Measurements from ENCODE around the gene INPP5A.
"Not testable (repeated sequence)": the region's sequence is repeated elsewhere in the genome, so short reads cannot be mapped to it uniquely, and the experiment has no call there.

Gene INPP5A

GRCh38 chr10:132565516-132566209 lies 28.1 kb downstream of the INPP5A start:
- DNase-seq = no peak

- DNase-seq = no peak
These were observed 29.3 kb downstream of the INPP5A start for GRCh38 chr10:132566892-132567291.

GRCh38 chr10:132570265-132570664 lies 32.7 kb downstream of the INPP5A start:
- DNase-seq = no peak

GRCh38 chr10:132570771-132571649 lies 33.4 kb downstream of the INPP5A start:
- no peak for DNase-seq

GRCh38 chr10:132571650-132572544 lies 34.3 kb downstream of the INPP5A start:
- peak; percentile 91 for DNase-seq

GRCh38 chr10:132572545-132572937 lies 35.0 kb downstream of the INPP5A start:
- DNase-seq = peak; percentile 35

GRCh38 chr10:132572946-132573345 lies 35.4 kb downstream of the INPP5A start:
- not testable (repeated sequence) for DNase-seq

- no peak for DNase-seq
These were observed 36.7 kb downstream of the INPP5A start for GRCh38 chr10:132574288-132574687.

GRCh38 chr10:132574783-132575319 lies 37.3 kb downstream of the INPP5A start:
- peak; percentile 60 for DNase-seq

GRCh38 chr10:132575320-132576201 lies 38.0 kb downstream of the INPP5A start:
- DNase-seq = peak; percentile 85

GRCh38 chr10:132576671-132577349 lies 39.2 kb downstream of the INPP5A start:
- no peak for DNase-seq

- no peak for DNase-seq
These were observed 39.9 kb downstream of the INPP5A start for GRCh38 chr10:132577350-132578003.

GRCh38 chr10:132578287-132578951 lies 40.8 kb downstream of the INPP5A start:
- DNase-seq = no peak

GRCh38 chr10:132579027-132579859 lies 41.7 kb downstream of the INPP5A start:
- DNase-seq = no peak

GRCh38 chr10:132580143-132580542 lies 42.6 kb downstream of the INPP5A start:
- DNase-seq = no peak

GRCh38 chr10:132580617-132581016 lies 43.0 kb downstream of the INPP5A start:
- DNase-seq = no peak

- DNase-seq = no peak
These were observed 44.5 kb downstream of the INPP5A start for GRCh38 chr10:132582137-132582536.

- DNase-seq = no peak
These were observed 45.2 kb downstream of the INPP5A start for GRCh38 chr10:132582771-132583170.

- no peak for DNase-seq
These were observed 45.9 kb downstream of the INPP5A start for GRCh38 chr10:132583456-132583855.
